Upper lobe of right lung (tissue), 1 donor: Measurements from ENCODE around the gene ARL2. TPM values are rescaled to one million over a fixed set of nuclear protein-coding genes. Genes with fewer than 3 reads are reported as not detected.
"Not testable (repeated sequence)": the region's sequence is repeated elsewhere in the genome, so short reads cannot be mapped to it uniquely, and the experiment has no call there.

ENCODE experiments used
- ATAC-seq: fragments of 200-7000 bp; cut with Tn5 transposase; one replicate; pipeline ENCODE4 v1.9.1; 2020; ENCODE audit warnings: mild to moderate bottlenecking, moderate library complexity
- DNase-seq: peaks from one replicate; pipeline ENCODE4 v3.0.0-alpha.2; 2020
- H3K27ac ChIP-seq: fragments of 200-600 bp; one replicate; pipeline ENCODE4 v1.8.0; 2022
- H3K27me3 ChIP-seq: fragments of 200-600 bp; one replicate; pipeline ENCODE4 v1.8.0; 2022; ENCODE audit warnings: mild to moderate bottlenecking
- H3K36me3 ChIP-seq: fragments of 200-600 bp; one replicate; pipeline ENCODE4 v1.8.0; 2022
- H3K4me1 ChIP-seq: fragments of 200-600 bp; one replicate; pipeline ENCODE4 v1.8.0; 2022
- H3K4me3 ChIP-seq: fragments of 200-600 bp; one replicate; pipeline ENCODE4 v1.8.0; 2022; ENCODE audit warnings: mild to moderate bottlenecking
- H3K9me3 ChIP-seq: fragments of 200-600 bp; one replicate; pipeline ENCODE4 v1.8.0; 2022
- CTCF ChIP-seq: fragments of 200-600 bp; IDR thresholded peaks from one replicate; pipeline ENCODE4 v1.8.0; 2022; ENCODE audit warnings: antibody characterized with exemption
- intact Hi-C: fragments of 100-400 bp; cut with DNase I; formaldehyde crosslinking; loops from one replicate; pipeline ENCODE4 v1.11.0; 2022
- total RNA-seq: library from RNA; stranded (reverse); fragmentation: NEBNext Ultra II Directional; extraction: Animal tissue kit (Norgen Biotek cat#: 25700); gene quantifications from one replicate; pipeline ENCODE4 v1.2.1, GENCODE V29; 2021
- donor health status: DM: no; HTN: yes; CAD: no; lungs with severe emphysema.

The ARL2 gene
- total RNA-seq, 1 donor from 2014 or later = 84.4 TPM

DNA sequence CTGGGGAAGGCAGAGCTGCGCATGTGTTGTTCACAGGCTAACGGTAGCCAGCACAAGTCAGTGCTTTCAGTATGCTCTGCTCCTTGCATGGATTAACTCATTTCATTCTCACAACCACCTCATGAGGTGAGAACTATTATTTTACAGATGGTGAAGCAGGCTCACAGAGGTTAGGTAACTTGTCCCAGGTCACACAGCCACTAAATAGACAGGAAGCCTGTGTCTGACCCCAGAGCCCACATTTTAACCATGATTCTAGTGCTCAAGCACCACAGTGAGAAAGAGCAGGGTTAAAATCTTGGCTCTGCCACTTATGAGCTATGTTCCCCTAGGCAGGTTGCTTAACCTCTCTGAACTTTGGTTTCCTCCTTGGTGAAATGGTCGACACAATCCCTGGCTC, 7.0 kb downstream of the ARL2 start:
- intact Hi-C loops = no loop called here
- ATAC-seq = no peak
- no peak for TF ChIP-seq CTCF

DNA sequence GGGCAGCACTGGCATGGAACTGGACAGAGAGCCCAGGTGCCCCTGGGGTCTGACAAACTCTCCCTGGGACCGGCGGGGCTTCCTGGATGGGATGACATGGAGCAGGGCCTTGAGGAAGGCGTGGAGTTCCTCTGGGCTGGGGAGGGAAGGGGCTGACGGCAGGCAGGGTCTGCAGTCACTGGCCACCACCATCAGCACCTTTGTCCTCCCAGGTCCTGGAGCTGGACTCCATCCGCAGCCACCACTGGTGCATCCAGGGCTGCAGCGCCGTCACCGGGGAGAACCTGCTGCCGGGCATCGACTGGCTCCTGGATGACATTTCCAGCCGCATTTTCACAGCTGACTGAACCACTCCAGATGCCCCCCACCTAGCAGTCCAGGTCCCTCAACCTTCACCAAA, 7.5 kb downstream of the ARL2 start:
- H3K36me3 ChIP-seq = peaks cover 19% of the 10 kb centered on the region
- intact Hi-C loops = no loop called here
- H3K4me1 ChIP-seq = no peaks in the 10 kb centered on the region
- no peak overlapping the region for H3K27ac ChIP-seq
- H3K4me3 ChIP-seq = no peak overlapping the region
- ATAC-seq = no peak
- TF ChIP-seq CTCF = no peak
- no peaks in the 10 kb centered on the region for H3K27me3 ChIP-seq
- DNase-seq = no peak
- H3K9me3 ChIP-seq = no peaks in the 10 kb centered on the region

More for the DNA sequence above, 7.0 kb downstream of the ARL2 start:
- Histone ChIP-seq H3K9me3 (no peaks in the 10 kb centered on the region), H3K4me3 (no peak overlapping the region), H3K27me3 (no peaks in the 10 kb centered on the region), H3K27ac (no peak overlapping the region), H3K4me1 (no peaks in the 10 kb centered on the region), H3K36me3 (peaks cover 19% of the 10 kb centered on the region)
- DNase-seq = no peak

DNA sequence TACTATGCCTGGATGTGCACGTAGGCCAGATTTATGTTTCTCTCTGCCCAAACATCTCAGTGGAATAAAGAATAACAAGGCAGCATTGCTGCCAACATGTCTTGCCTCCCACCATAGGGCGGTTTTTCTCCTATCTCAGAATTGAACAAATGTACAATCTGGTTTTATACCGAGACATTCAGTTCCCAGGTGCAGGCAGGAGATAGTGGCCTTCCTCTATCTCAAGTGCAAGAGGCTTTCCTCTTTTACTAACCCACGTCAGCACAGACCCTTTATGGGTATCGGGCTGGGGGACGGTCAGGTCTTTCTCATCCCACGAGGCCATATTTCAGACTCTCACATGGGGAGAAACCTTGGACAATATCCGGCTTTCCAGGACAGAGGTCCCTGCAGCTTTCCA, 9.5 kb downstream of the ARL2 start:
- H3K4me3 ChIP-seq, H3K27me3 ChIP-seq, DNase-seq, H3K27ac ChIP-seq, intact Hi-C loops, H3K9me3 ChIP-seq, ATAC-seq: not testable (repeated sequence)
- H3K4me1 ChIP-seq = peaks cover 11% of the 10 kb centered on the region
- peaks cover 12% of the 10 kb centered on the region for H3K36me3 ChIP-seq

DNA sequence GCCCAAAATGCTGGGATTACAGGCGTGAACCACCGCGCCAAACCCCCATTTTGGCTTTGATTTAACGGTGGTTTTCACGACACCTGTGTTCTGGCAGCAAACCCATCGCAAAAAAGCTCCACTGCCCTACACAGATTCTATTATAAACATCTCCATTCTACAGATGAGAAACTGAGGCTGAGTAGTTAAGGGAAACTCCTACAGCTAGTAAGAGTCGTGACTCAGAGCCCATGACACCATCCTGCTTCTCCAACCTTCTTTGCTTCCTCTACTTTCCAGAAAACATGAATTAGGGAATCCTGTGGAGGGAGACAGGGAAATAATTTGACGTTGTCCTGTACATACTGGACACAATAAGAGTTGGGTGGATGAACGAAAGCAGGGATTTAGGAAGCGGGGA, 12.8 kb downstream of the ARL2 start:
- H3K27me3 ChIP-seq = no peaks in the 10 kb centered on the region
- H3K27ac ChIP-seq = peak overlapping the region; percentile 92
- DNase-seq = no peak
- ATAC-seq = no peak
- TF ChIP-seq CTCF = no peak
- no peaks in the 10 kb centered on the region for H3K9me3 ChIP-seq
- H3K4me1 ChIP-seq = peaks cover 18% of the 10 kb centered on the region
- intact Hi-C loops = no loop called here
- peak overlapping the region; percentile 73 for H3K4me3 ChIP-seq
- peaks cover under 1% of the 10 kb centered on the region for H3K36me3 ChIP-seq

DNA sequence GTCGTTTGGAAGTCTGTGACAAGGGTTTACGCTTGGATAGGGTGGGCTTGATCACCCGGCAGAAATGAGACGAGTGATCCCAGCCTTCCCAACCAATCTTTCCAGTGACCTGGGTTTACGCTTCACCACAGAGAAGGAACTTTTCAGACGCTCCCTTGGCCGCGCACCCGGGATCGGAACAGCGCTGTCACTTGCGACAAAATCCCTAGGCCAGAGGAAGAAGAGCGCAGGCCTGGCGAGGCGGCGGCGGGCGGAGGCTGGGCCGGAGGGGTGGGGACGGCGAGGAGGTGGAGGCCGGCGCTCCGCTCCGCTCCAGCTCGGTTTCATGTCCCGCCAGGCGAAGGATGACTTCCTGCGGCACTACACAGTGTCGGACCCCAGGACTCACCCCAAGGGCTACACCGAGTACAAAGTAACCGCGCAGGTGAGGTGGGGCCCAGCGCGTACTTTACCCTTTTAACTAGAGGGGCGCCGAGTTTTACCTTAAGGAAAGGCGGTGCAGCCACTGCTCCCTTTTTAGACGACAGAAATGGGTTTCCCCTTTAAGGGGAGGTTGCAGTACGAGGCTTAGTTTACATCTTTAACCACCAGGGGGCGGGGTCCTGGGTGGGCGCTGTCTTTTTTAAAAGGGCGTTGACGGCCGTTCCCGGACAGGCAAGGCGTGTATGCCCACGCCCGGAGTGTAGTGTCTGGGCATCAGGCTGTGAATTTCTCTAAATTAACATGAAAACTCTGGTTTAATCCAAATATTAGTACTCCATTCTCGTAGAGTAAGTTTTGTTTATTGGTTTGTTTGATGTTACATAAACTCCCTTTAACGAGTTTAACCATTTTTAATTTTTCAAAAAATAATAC, 13.5 kb downstream of the ARL2 start, which contains the start of gene SNX15:
Gene SNX15, plus strand, starts transcription at position 227 of the 855 bp plus-strand sequence. Its CDS starts 99 bp downstream, at position 326.
- Histone ChIP-seq H3K4me3 (peak within 1 kb of the TSS; percentile 73), H3K36me3 (peaks cover 7% of the 10 kb centered on the region), H3K27me3 (no peaks in the 10 kb centered on the region), H3K4me1 (peaks cover 18% of the 10 kb centered on the region), H3K27ac (peak within 1 kb of the TSS; percentile 92), H3K9me3 (no peaks in the 10 kb centered on the region)
- peak; percentile 97 for ATAC-seq
- peak; percentile 95 for DNase-seq
- peak; percentile 86 for TF ChIP-seq CTCF
- intact Hi-C loops = no loop called here

DNA sequence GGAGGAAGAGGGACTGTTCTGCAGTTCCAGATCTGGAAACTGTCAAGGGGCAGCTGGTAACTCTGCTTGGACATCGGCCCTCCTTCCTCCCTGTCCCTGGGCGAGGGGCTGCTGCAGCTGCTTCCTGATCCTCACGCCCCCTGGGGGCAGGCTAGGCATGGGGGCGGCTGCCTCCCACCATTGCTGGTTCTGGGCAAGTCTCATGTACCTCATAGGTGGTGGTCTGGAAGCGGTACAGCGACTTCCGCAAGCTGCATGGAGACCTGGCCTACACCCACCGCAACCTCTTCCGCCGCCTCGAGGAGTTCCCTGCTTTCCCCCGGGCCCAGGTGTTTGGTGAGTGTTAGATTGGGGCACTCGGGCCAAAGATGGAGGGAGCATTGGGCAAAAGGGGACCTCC, 18.3 kb downstream of the ARL2 start:
- intact Hi-C loops = no loop called here
- peaks cover 50% of the 10 kb centered on the region for H3K36me3 ChIP-seq
- DNase-seq = no peak

More for the DNA sequence above, 18.3 kb downstream of the ARL2 start:
- H3K4me3 ChIP-seq = no peak overlapping the region
- no peak overlapping the region for H3K27ac ChIP-seq
- peaks cover 15% of the 10 kb centered on the region for H3K4me1 ChIP-seq
- H3K27me3 ChIP-seq = no peaks in the 10 kb centered on the region
- no peak for TF ChIP-seq CTCF
- no peaks in the 10 kb centered on the region for H3K9me3 ChIP-seq
- ATAC-seq = no peak
